ENCODE measurements around the gene PCDHA1.

DNA sequence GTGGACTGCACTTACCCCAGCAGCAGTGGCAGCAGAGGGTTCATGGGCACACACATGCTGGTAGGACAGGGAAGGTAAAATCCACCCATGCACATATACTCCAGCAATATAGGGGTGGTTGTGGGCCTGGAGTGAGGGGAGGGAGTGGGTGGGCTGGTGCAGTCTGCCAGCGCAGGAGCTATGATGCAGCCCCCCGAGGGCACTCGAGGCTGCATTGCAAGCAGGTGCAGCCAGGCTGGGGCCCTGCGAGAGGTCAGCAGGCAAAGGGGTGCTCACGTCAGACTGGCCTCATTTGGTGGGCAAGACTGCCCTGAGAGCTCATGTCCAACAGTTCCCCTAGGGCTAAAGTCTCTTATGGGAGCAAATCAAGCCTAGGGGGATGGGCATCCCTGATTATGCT lies 32.4 kb upstream of the PCDHA1 start:
- TF ChIP-seq, protein P1, sequence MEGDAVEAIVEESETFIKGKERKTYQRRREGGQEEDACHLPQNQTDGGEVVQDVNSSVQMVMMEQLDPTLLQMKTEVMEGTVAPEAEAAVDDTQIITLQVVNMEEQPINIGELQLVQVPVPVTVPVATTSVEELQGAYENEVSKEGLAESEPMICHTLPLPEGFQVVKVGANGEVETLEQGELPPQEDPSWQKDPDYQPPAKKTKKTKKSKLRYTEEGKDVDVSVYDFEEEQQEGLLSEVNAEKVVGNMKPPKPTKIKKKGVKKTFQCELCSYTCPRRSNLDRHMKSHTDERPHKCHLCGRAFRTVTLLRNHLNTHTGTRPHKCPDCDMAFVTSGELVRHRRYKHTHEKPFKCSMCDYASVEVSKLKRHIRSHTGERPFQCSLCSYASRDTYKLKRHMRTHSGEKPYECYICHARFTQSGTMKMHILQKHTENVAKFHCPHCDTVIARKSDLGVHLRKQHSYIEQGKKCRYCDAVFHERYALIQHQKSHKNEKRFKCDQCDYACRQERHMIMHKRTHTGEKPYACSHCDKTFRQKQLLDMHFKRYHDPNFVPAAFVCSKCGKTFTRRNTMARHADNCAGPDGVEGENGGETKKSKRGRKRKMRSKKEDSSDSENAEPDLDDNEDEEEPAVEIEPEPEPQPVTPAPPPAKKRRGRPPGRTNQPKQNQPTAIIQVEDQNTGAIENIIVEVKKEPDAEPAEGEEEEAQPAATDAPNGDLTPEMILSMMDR (IDR thresholded peaks at IDR 0.05; ENCODE audit: insufficient read depth, low read length, poor library complexity, severe bottlenecking), result no peak
- TF ChIP-seq EZH2phosphoT487 (conservative IDR thresholded peaks at IDR 0.05; ENCODE audit: low read length), result no peak
